HepG2 (cell line): Measurements from ENCODE around the gene RASIP1. TPM values are rescaled to one million over a fixed set of nuclear protein-coding genes. Genes with fewer than 3 reads are reported as not detected.
A peak's percentile ranks its signal among the peaks of the same experiment; 100 is the strongest.

Source experiments
- CAMTA2 ChIP-seq: sonication (generic); formaldehyde crosslinking; IDR thresholded peaks from 2 replicates; pipeline ENCODE4 v1.4.0; 2020; ENCODE audit warnings: mild to moderate bottlenecking, missing genetic modification reagents, borderline replicate concordance
- CERS6 ChIP-seq: sonication (generic); formaldehyde crosslinking; IDR thresholded peaks from 2 replicates; pipeline ENCODE4 v1.5.0; 2020; ENCODE audit warnings: missing genetic modification reagents
- FOXA1 ChIP-seq, 2 experiments: fragments of 450-650 bp in 1 of 2; sonication (generic) in 1 of 2; formaldehyde crosslinking in 1 of 2; IDR thresholded peaks; 2 replicates each; pipeline versions ENCODE4 v1.4.0 to v1.6.1; 2016 to 2020; ENCODE audit warnings: missing genetic modification reagents in 1 of 2
- FOXO1 ChIP-seq: sonication (generic); formaldehyde crosslinking; IDR thresholded peaks from 2 replicates; pipeline ENCODE4 v1.4.0; 2020; ENCODE audit warnings: missing genetic modification reagents
- KDM2A ChIP-seq: sonication (generic); formaldehyde crosslinking; IDR thresholded peaks from 2 replicates; pipeline ENCODE4 v1.4.0; 2020; ENCODE audit warnings: low read depth, missing genetic modification reagents, borderline replicate concordance
- KLF6 ChIP-seq: IDR thresholded peaks from 2 replicates; pipeline ENCODE4 v1.8.0; 2016; ENCODE audit warnings: missing biosample characterization, missing genetic modification reagents
- MAZ ChIP-seq, 2 experiments: sonication (generic) in 1 of 2; formaldehyde crosslinking in 1 of 2; IDR thresholded peaks; 2 replicates each; pipeline versions ENCODE4 v1.5.0 to v1.6.1; 2012 to 2020; ENCODE audit warnings: low read depth in 2 of 2, mild to moderate bottlenecking in 2 of 2, borderline replicate concordance in 1 of 2, improper control_type of control experiment in 1 of 2, low read length in 1 of 2, missing genetic modification reagents in 1 of 2, moderate library complexity in 1 of 2
- MTF2 ChIP-seq: sonication (generic); formaldehyde crosslinking; IDR thresholded peaks from 2 replicates; pipeline ENCODE4 v1.5.0; 2020; ENCODE audit warnings: missing genetic modification reagents, borderline replicate concordance
- RFXAP ChIP-seq: sonication (generic); formaldehyde crosslinking; IDR thresholded peaks from 2 replicates; pipeline ENCODE4 v1.4.0; 2020; ENCODE audit warnings: missing genetic modification reagents, borderline replicate concordance
- SMAD3 ChIP-seq: sonication (generic); formaldehyde crosslinking; IDR thresholded peaks from 2 replicates; pipeline ENCODE4 v1.4.0; 2020; ENCODE audit warnings: missing genetic modification reagents
- TEF ChIP-seq: sonication (generic); formaldehyde crosslinking; IDR thresholded peaks from 2 replicates; pipeline ENCODE4 v1.5.0; 2020; ENCODE audit warnings: missing genetic modification reagents
- ZNF207 ChIP-seq: fragments of 450-650 bp; IDR thresholded peaks from 2 replicates; pipeline ENCODE4 v1.6.1; 2016; ENCODE audit warnings: antibody characterized with exemption, borderline replicate concordance
- ZNF230 ChIP-seq: sonication (generic); formaldehyde crosslinking; IDR thresholded peaks from 2 replicates; pipeline ENCODE4 v1.4.0; 2020; ENCODE audit warnings: mild to moderate bottlenecking, missing genetic modification reagents
- ZNF235 ChIP-seq: sonication (generic); formaldehyde crosslinking; IDR thresholded peaks from 2 replicates; pipeline ENCODE4 v1.8.1; 2023; ENCODE audit warnings: mild to moderate bottlenecking, missing genetic modification reagents, borderline replicate concordance
- ZNF556 ChIP-seq: sonication (generic); formaldehyde crosslinking; IDR thresholded peaks from 2 replicates; pipeline ENCODE4 v1.4.0; 2020; ENCODE audit warnings: mild to moderate bottlenecking, missing genetic modification reagents, borderline replicate concordance
- ZNF703 ChIP-seq: sonication (generic); formaldehyde crosslinking; IDR thresholded peaks from 2 replicates; pipeline ENCODE4 v1.5.1; 2020; ENCODE audit warnings: missing genetic modification reagents, mild to moderate bottlenecking, moderate library complexity, borderline replicate concordance
- ZNF740 ChIP-seq: sonication (generic); formaldehyde crosslinking; IDR thresholded peaks from 2 replicates; pipeline ENCODE4 v1.4.0; 2020; ENCODE audit warnings: missing genetic modification reagents
- polyA plus RNA-seq, 8 experiments: library from polyadenylated mRNA; depleted of rRNA in 3 of 8; stranded (reverse) in 7 of 8; unstranded in 1 of 8; fragments of >200 nt; fragmentation: Illumina TruSeq in 4 of 8; extraction: Trizol in 4 of 8; gene quantifications; 2 replicates each; pipeline versions ENCODE4 v1.2.1 to v1.2.3, GENCODE V29; 2011 to 2016; ENCODE audit warnings: low read depth in 4 of 8, missing spikeins in 1 of 8, mixed read lengths in 1 of 8; ENCODE audit not compliant: insufficient read depth in 1 of 8
- total RNA-seq, 5 experiments: library from RNA; depleted of rRNA; stranded (reverse); fragments of >200 nt; fragmentation: Illumina TruSeq; extraction: Trizol; gene quantifications; 2 replicates each; pipeline ENCODE4 v1.2.3, GENCODE V29; 2016; ENCODE audit warnings: low read depth in 1 of 5
- TF ChIP-seq, protein P1 (sequence below): sonication (generic); formaldehyde crosslinking; IDR thresholded peaks from 2 replicates; pipeline ENCODE4 v1.4.0; 2020; ENCODE audit warnings: missing genetic modification reagents
- TF ChIP-seq, protein P2 (sequence below): sonication (generic); formaldehyde crosslinking; IDR thresholded peaks from 2 replicates; pipeline ENCODE4 v1.9.0; 2022; ENCODE audit warnings: missing genetic modification reagents, mild to moderate bottlenecking, borderline replicate concordance
- TF ChIP-seq, protein P3 (sequence below): sonication (generic); formaldehyde crosslinking; IDR thresholded peaks from 2 replicates; pipeline ENCODE4 v1.8.1; 2023; ENCODE audit warnings: mild to moderate bottlenecking, moderate library complexity, missing genetic modification reagents
- TF ChIP-seq, protein P4 (sequence below): sonication (generic); formaldehyde crosslinking; IDR thresholded peaks from 2 replicates; pipeline ENCODE4 v1.5.0; 2020; ENCODE audit warnings: mild to moderate bottlenecking, missing genetic modification reagents, moderate library complexity

The RASIP1 gene
- total and polyA plus RNA-seq, 2 of the 13 experiments (the other 11 are each of a cell fraction or from before 2014, with no cell fraction given), result 0.44 to 0.58 TPM

DNA sequence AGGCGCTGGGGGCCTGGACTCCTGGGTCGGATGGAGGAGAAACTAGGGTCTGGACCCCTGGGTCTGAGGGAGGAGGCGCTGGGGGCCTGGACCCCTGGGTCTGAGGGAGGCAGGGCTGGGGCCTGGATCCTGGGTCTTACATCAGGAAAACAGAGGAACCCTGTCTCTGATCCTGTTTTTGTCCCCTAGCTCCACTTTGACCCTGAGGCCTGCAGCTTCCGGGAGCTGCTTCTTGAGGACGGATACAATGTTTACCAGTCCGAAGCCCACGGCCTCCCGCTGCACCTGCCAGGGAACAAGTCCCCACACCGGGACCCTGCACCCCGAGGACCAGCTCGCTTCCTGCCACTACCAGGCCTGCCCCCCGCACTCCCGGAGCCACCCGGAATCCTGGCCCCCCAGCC is 17.3 kb upstream of the RASIP1 start (continued):
- TF ChIP-seq CERS6 (CRISPR knock-in tag), result no peak
- TF ChIP-seq FOXA1 (IDR thresholded peaks at IDR 0.05), result no peak
- TF ChIP-seq FOXA1 (CRISPR knock-in tag; IDR thresholded peaks at IDR 0.05), result peak; percentile 50
- TF ChIP-seq KDM2A (CRISPR knock-in tag), result no peak
- TF ChIP-seq ZNF703 (CRISPR knock-in tag), result no peak
- TF ChIP-seq SMAD3 (CRISPR knock-in tag), result no peak
- TF ChIP-seq FOXO1, result peak; percentile 79; the same call in 1 of the 2 replicates
- no peak for TF ChIP-seq KLF6
- no peak for TF ChIP-seq MAZ (IDR thresholded peaks at IDR 0.05; ENCODE audit: borderline replicate concordance, low read depth, low read length)
- TF ChIP-seq MAZ (CRISPR knock-in tag; IDR thresholded peaks at IDR 0.05; ENCODE audit: low read depth), result no peak
- no peak for TF ChIP-seq ZNF230 (CRISPR knock-in tag)
- TF ChIP-seq, protein P1, sequence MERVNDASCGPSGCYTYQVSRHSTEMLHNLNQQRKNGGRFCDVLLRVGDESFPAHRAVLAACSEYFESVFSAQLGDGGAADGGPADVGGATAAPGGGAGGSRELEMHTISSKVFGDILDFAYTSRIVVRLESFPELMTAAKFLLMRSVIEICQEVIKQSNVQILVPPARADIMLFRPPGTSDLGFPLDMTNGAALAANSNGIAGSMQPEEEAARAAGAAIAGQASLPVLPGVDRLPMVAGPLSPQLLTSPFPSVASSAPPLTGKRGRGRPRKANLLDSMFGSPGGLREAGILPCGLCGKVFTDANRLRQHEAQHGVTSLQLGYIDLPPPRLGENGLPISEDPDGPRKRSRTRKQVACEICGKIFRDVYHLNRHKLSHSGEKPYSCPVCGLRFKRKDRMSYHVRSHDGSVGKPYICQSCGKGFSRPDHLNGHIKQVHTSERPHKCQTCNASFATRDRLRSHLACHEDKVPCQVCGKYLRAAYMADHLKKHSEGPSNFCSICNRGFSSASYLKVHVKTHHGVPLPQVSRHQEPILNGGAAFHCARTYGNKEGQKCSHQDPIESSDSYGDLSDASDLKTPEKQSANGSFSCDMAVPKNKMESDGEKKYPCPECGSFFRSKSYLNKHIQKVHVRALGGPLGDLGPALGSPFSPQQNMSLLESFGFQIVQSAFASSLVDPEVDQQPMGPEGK (CRISPR knock-in tag), result peak; percentile 28; the same call in 1 of the 2 replicates
- no peak for TF ChIP-seq TEF (CRISPR knock-in tag)
- no peak for TF ChIP-seq CAMTA2 (CRISPR knock-in tag)
- TF ChIP-seq, protein P2, sequence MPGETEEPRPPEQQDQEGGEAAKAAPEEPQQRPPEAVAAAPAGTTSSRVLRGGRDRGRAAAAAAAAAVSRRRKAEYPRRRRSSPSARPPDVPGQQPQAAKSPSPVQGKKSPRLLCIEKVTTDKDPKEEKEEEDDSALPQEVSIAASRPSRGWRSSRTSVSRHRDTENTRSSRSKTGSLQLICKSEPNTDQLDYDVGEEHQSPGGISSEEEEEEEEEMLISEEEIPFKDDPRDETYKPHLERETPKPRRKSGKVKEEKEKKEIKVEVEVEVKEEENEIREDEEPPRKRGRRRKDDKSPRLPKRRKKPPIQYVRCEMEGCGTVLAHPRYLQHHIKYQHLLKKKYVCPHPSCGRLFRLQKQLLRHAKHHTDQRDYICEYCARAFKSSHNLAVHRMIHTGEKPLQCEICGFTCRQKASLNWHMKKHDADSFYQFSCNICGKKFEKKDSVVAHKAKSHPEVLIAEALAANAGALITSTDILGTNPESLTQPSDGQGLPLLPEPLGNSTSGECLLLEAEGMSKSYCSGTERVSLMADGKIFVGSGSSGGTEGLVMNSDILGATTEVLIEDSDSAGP (CRISPR knock-in tag), result no peak
- TF ChIP-seq RFXAP (CRISPR knock-in tag), result no peak
- TF ChIP-seq, protein P3, sequence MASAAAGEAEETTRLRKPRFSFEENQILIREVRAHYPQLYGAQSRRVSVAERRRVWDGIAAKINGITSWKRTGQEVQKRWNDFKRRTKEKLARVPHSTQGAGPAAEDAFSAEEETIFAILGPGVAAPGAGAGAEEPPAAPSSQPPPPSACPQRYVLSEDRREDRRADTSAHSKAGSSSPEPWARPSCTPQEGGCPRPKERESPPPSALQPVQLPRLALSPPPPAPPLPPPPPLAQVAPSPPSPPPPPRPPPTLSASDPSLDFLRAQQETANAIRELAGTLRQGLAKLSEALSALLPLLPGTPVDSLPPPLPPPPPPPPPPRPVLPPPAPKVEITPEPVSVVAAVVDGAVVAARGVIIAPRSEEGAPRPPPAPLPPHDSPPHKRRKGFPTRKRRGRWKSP (CRISPR knock-in tag), result no peak
- no peak for TF ChIP-seq ZNF556 (CRISPR knock-in tag)
- TF ChIP-seq MTF2 (CRISPR knock-in tag), result no peak
- TF ChIP-seq ZNF207, result no peak
- TF ChIP-seq ZNF740, result no peak
- no peak for TF ChIP-seq ZNF235 (CRISPR knock-in tag)
- TF ChIP-seq, protein P4, sequence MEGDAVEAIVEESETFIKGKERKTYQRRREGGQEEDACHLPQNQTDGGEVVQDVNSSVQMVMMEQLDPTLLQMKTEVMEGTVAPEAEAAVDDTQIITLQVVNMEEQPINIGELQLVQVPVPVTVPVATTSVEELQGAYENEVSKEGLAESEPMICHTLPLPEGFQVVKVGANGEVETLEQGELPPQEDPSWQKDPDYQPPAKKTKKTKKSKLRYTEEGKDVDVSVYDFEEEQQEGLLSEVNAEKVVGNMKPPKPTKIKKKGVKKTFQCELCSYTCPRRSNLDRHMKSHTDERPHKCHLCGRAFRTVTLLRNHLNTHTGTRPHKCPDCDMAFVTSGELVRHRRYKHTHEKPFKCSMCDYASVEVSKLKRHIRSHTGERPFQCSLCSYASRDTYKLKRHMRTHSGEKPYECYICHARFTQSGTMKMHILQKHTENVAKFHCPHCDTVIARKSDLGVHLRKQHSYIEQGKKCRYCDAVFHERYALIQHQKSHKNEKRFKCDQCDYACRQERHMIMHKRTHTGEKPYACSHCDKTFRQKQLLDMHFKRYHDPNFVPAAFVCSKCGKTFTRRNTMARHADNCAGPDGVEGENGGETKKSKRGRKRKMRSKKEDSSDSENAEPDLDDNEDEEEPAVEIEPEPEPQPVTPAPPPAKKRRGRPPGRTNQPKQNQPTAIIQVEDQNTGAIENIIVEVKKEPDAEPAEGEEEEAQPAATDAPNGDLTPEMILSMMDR (CRISPR knock-in tag), result no peak
